ENCODE results near the gene ARHGAP31.

Gene ARHGAP31

DNA sequence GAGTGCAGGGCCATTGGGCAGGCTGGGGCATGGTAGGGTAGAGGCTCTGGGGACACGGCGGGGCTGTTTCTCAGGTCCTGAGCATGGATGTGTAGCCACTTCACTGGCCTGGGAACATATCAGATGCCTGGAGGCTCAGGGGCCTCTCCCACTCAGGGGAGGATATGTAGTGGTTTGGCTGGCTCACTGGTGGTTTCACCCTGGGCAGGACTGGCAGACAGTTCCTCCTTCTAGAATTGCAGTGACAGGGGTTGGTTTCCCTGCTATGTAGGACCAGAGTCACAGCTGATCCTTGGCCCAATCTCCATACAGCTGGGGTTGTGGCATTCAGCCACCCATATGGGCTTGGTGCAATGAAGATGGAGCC lies 4.8 kb upstream of the ARHGAP31 start:
- Histone ChIP-seq H3K4me3 (ENCODE audit: low read depth, low read length) (no peak overlapping the region), H3K4me1 (no peaks in the 10 kb centered on the region), H3K4me2 (ENCODE audit: low read length) (no peak overlapping the region), H3K79me2 (no peaks in the 10 kb centered on the region), H3K9me3 (ENCODE audit: control insufficient read depth, low read length) (no peaks in the 10 kb centered on the region), H3K27me3 (ENCODE audit: control insufficient read depth, insufficient read depth, low read length) (no peaks in the 10 kb centered on the region), H3K36me3 (ENCODE audit: control insufficient read depth, insufficient read depth, low read length) (no peaks in the 10 kb centered on the region), H3K9ac (no peak overlapping the region), H2AFZ (no peak overlapping the region), H3K27ac (no peak overlapping the region)
- TF ChIP-seq, protein P1, sequence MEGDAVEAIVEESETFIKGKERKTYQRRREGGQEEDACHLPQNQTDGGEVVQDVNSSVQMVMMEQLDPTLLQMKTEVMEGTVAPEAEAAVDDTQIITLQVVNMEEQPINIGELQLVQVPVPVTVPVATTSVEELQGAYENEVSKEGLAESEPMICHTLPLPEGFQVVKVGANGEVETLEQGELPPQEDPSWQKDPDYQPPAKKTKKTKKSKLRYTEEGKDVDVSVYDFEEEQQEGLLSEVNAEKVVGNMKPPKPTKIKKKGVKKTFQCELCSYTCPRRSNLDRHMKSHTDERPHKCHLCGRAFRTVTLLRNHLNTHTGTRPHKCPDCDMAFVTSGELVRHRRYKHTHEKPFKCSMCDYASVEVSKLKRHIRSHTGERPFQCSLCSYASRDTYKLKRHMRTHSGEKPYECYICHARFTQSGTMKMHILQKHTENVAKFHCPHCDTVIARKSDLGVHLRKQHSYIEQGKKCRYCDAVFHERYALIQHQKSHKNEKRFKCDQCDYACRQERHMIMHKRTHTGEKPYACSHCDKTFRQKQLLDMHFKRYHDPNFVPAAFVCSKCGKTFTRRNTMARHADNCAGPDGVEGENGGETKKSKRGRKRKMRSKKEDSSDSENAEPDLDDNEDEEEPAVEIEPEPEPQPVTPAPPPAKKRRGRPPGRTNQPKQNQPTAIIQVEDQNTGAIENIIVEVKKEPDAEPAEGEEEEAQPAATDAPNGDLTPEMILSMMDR (IDR thresholded peaks at IDR 0.05), result no peak

DNA sequence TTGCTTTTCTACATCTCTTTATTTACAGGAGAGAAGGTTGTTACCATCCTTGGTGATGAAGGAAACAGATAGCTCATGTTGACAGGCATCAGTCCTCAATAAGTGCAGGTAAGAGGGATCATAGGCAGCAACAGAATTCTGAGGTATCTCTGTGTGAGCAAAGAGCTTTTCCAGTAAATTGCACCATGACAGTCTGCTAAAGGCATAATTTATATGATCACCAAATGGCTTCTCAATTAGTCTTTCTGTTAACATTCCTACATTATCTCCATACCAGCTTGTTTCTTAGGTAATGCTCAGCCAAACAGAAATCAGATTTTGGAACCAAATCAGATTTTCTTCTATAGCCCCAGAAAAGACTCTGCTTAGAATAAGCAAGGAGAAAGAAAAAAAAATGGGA lies 3.6 kb upstream of the ARHGAP31 start:
- Histone ChIP-seq H2AFZ (no peak overlapping the region), H3K9ac (no peak overlapping the region), H3K4me1 (no peaks in the 10 kb centered on the region), H3K4me2 (ENCODE audit: low read length) (no peak overlapping the region), H3K79me2 (no peaks in the 10 kb centered on the region), H3K27ac (no peak overlapping the region), H3K4me3 (ENCODE audit: low read depth, low read length) (no peak overlapping the region), H3K9me3 (ENCODE audit: control insufficient read depth, low read length) (no peaks in the 10 kb centered on the region), H3K36me3 (ENCODE audit: control insufficient read depth, insufficient read depth, low read length) (no peaks in the 10 kb centered on the region), H3K27me3 (ENCODE audit: control insufficient read depth, insufficient read depth, low read length) (no peaks in the 10 kb centered on the region)
- TF ChIP-seq, protein P1 (IDR thresholded peaks at IDR 0.05), result no peak

GRCh38 chr3:119291062-119291700 lies 3.0 kb upstream of the ARHGAP31 start:
- Histone ChIP-seq H3K27me3 (ENCODE audit: control insufficient read depth, insufficient read depth, low read length) (no peaks in the 10 kb centered on the region), H3K4me3 (ENCODE audit: low read depth, low read length) (no peak overlapping the region), H3K36me3 (ENCODE audit: control insufficient read depth, insufficient read depth, low read length) (no peaks in the 10 kb centered on the region), H3K4me1 (no peaks in the 10 kb centered on the region), H2AFZ (no peak overlapping the region), H3K27ac (no peak overlapping the region), H3K9ac (no peak overlapping the region), H3K4me2 (ENCODE audit: low read length) (no peak overlapping the region), H3K9me3 (ENCODE audit: control insufficient read depth, low read length) (no peaks in the 10 kb centered on the region), H3K79me2 (no peaks in the 10 kb centered on the region)
- TF ChIP-seq, protein P1 (IDR thresholded peaks at IDR 0.05), result no peak

GRCh38 chr3:119292666-119293065 lies 1.5 kb upstream of the ARHGAP31 start:
- H3K4me2 ChIP-seq (ENCODE audit: low read length), result no peak overlapping the region
- H3K9me3 ChIP-seq (ENCODE audit: control insufficient read depth, low read length), result no peaks in the 10 kb centered on the region
- H3K79me2 ChIP-seq, result no peaks in the 10 kb centered on the region
- TF ChIP-seq, protein P1 (IDR thresholded peaks at IDR 0.05), result no peak
- H3K27me3 ChIP-seq (ENCODE audit: control insufficient read depth, insufficient read depth, low read length), result no peaks in the 10 kb centered on the region
- H3K4me1 ChIP-seq, result peaks cover 5% of the 10 kb centered on the region
- no peak overlapping the region for H3K4me3 ChIP-seq (ENCODE audit: low read depth, low read length)
- no peak overlapping the region for H3K27ac ChIP-seq
- no peaks in the 10 kb centered on the region for H3K36me3 ChIP-seq (ENCODE audit: control insufficient read depth, insufficient read depth, low read length)
- H3K9ac ChIP-seq, result no peak overlapping the region
- no peak overlapping the region for H2AFZ ChIP-seq

Data from parathyroid adenoma (tissue), 2 donors.